Tibial nerve (tissue), 3 donors: ENCODE results near the gene CCDC169.

Experiments used
- POLR2A ChIP-seq, 2 donors: fragments of 450-650 bp; IDR thresholded peaks; one replicate each; pipeline ENCODE4 v1.6.1; 2017; ENCODE audit warnings: antibody characterized with exemption in 2 of 2, mild to moderate bottlenecking in 2 of 2, moderate library complexity in 2 of 2
- TF ChIP-seq, protein P1 (sequence below), 5 experiments: fragments of 200-600 bp in 3 of 5; fragments of 450-650 bp in 2 of 5; sonication (generic) in 3 of 5; IDR thresholded peaks; one replicate each; pipeline ENCODE4 v1.5.1; 2016 to 2019; ENCODE audit warnings: antibody characterized with exemption in 5 of 5, mild to moderate bottlenecking in 3 of 5, moderate library complexity in 2 of 5

DNA sequence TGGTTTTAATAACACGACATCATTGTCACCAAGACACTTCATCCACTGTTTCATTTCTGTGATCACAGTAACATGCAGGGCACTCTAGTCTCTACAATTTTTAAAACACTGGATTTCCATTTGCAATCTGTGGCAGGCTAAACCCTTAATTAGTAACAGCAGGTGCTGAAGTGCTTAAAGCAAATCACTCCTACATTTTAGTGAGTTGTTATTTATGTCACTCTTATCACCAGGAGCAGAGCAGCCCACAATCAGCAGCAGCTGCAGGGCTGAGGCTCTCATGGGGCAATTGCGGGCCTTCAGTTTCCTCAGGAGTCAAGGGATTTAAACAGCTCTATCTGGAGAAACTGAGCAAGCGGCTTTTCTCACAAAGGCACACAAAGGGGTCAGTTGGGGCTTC, 84.8 kb downstream of the CCDC169 start:
- TF ChIP-seq, protein P1, sequence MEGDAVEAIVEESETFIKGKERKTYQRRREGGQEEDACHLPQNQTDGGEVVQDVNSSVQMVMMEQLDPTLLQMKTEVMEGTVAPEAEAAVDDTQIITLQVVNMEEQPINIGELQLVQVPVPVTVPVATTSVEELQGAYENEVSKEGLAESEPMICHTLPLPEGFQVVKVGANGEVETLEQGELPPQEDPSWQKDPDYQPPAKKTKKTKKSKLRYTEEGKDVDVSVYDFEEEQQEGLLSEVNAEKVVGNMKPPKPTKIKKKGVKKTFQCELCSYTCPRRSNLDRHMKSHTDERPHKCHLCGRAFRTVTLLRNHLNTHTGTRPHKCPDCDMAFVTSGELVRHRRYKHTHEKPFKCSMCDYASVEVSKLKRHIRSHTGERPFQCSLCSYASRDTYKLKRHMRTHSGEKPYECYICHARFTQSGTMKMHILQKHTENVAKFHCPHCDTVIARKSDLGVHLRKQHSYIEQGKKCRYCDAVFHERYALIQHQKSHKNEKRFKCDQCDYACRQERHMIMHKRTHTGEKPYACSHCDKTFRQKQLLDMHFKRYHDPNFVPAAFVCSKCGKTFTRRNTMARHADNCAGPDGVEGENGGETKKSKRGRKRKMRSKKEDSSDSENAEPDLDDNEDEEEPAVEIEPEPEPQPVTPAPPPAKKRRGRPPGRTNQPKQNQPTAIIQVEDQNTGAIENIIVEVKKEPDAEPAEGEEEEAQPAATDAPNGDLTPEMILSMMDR (IDR thresholded peaks at IDR 0.05), result no peak
- no peak for TF ChIP-seq POLR2A (IDR thresholded peaks at IDR 0.05)
